HepG2 (cell line): Measurements from ENCODE around the gene TMEM19. TPM values are rescaled to one million over a fixed set of nuclear protein-coding genes. Genes with fewer than 3 reads are reported as not detected.
A peak's percentile ranks its signal among the peaks of the same experiment; 100 is the strongest.

Source experiments
- ATAC-seq: fragments of 200-7000 bp; cut with Tn5 transposase; 3 replicates; pipeline ENCODE4 v1.9.1; 2020; ENCODE audit warnings: mild to moderate bottlenecking, moderate library complexity
- BruUV-seq: library from RNA; stranded (reverse); fragments of 400-500 nt; replicated peaks from 2 replicates; lab custom pipeline; 2021; lab: Mats Ljungman, UMichigan
- CTCF ChIA-PET: fragments of 300-600 bp; formaldehyde crosslinking; extraction: SDS; loops from one replicate; lab custom pipeline; 2021; ENCODE audit warnings: low total read pairs, inconsistent platforms, low intra/inter-chr PET ratio; lab: Yijun Ruan, JAX
- POLR2A ChIA-PET: fragments of 350-600 bp; sonication (Branson Sonifier 250); formaldehyde crosslinking; loops from one replicate; lab custom pipeline; 2020; ENCODE audit warnings: antibody characterized with exemption, inconsistent platforms; lab: Yijun Ruan, JAX
- DNase-seq: peaks from one replicate; pipeline ENCODE4 v3.0.0-alpha.2; 2015; ENCODE audit warnings: low spot score
- FAIRE-seq: peaks from 3 replicates; lab custom pipeline; 2011; peaks lifted over from hg19 to GRCh38; lab: Jason Lieb, UNC
- H2AFZ ChIP-seq: one replicate; pipeline ENCODE4 v1.6.1; 2011; ENCODE audit warnings: low read length, inconsistent platforms
- H3K27ac ChIP-seq: fragments of 300-600 bp; 3 replicates; pipeline ENCODE4 v1.8.0; 2011; ENCODE audit warnings: mixed run types, mild to moderate bottlenecking, mixed read lengths, low read length, inconsistent platforms; ENCODE audit not compliant: insufficient read depth; ENCODE audit errors: extremely low read length
- H3K27me3 ChIP-seq, 2 experiments: fragments of 200-600 bp in 1 of 2; 2 replicates in 1 of 2; 3 replicates in 1 of 2; pipeline versions ENCODE4 v1.6.0 to v1.8.0; 2011; ENCODE audit warnings: low read length in 2 of 2, mild to moderate bottlenecking in 2 of 2, moderate library complexity in 2 of 2, inconsistent platforms in 1 of 2; ENCODE audit not compliant: insufficient read depth in 2 of 2, control insufficient read depth in 1 of 2
- H3K36me3 ChIP-seq, 2 experiments: fragments of 200-600 bp in 1 of 2; replicated peaks in 1 of 2; 2 replicates in 1 of 2; 3 replicates in 1 of 2; pipeline versions ENCODE4 v1.5.1 to v1.8.0; 2011; ENCODE audit warnings: low read length in 2 of 2, inconsistent platforms in 1 of 2; ENCODE audit not compliant: insufficient read depth in 2 of 2, control insufficient read depth in 1 of 2
- H3K4me1 ChIP-seq: 2 replicates; pipeline ENCODE4 v1.5.1; 2012; ENCODE audit warnings: low read length, inconsistent platforms; ENCODE audit not compliant: insufficient read depth
- H3K4me2 ChIP-seq: 2 replicates; pipeline ENCODE4 v1.6.0; 2011; ENCODE audit warnings: low read depth, low read length, inconsistent platforms
- H3K4me3 ChIP-seq, 3 experiments: fragments of 200-600 bp in 1 of 3; sonication (generic), shearing (Covaris generic) in 1 of 3; replicated peaks in 1 of 3; 2 replicates each; pipeline ENCODE4 v1.5.1; 2011 to 2016; ENCODE audit warnings: low read length in 3 of 3, inconsistent platforms in 2 of 3, low read depth in 2 of 3, mild to moderate bottlenecking in 2 of 3, control low read depth in 1 of 3, mixed read lengths in 1 of 3; ENCODE audit not compliant: insufficient read depth in 1 of 3
- H3K79me2 ChIP-seq: one replicate; pipeline ENCODE4 v1.6.1; 2011; ENCODE audit warnings: low read length, inconsistent platforms; ENCODE audit not compliant: insufficient read depth
- H3K9ac ChIP-seq: 2 replicates; pipeline ENCODE4 v1.6.0; 2011; ENCODE audit warnings: mild to moderate bottlenecking, low read depth, low read length, inconsistent platforms; ENCODE audit not compliant: insufficient read depth
- H3K9me3 ChIP-seq: 2 replicates; pipeline ENCODE4 v1.5.1; 2012; ENCODE audit warnings: mild to moderate bottlenecking, low read length
- H4K20me1 ChIP-seq: 2 replicates; pipeline ENCODE4 v1.6.0; 2011; ENCODE audit warnings: inconsistent platforms, mild to moderate bottlenecking, low read length, moderate library complexity; ENCODE audit not compliant: insufficient read depth
- CC2D1A ChIP-seq: sonication (generic); formaldehyde crosslinking; IDR thresholded peaks from 2 replicates; pipeline ENCODE4 v1.8.1; 2023; ENCODE audit warnings: mild to moderate bottlenecking, missing genetic modification reagents
- HHEX ChIP-seq: IDR thresholded peaks from 2 replicates; pipeline ENCODE4 v1.6.1; 2016; ENCODE audit warnings: control low read depth
- HOXA3 ChIP-seq: sonication (generic); formaldehyde crosslinking; IDR thresholded peaks from 2 replicates; pipeline ENCODE4 v1.5.0; 2020; ENCODE audit warnings: missing genetic modification reagents
- PAF1 ChIP-seq: IDR thresholded peaks from 2 replicates; pipeline ENCODE4 v1.6.1; 2016; ENCODE audit warnings: missing genetic modification reagents, missing compliant biosample characterization
- SRF ChIP-seq: IDR thresholded peaks from 2 replicates; pipeline ENCODE4 v1.6.1; 2011; ENCODE audit warnings: mild to moderate bottlenecking, low read depth, low read length, moderate library complexity
- U2AF2 ChIP-seq: fragments of 200-400 bp; formaldehyde crosslinking; IDR thresholded peaks from 2 replicates; pipeline ENCODE4 v1.6.1; 2017; ENCODE audit warnings: low read depth, mild to moderate bottlenecking, low read length
- ZNF121 ChIP-seq: sonication (generic); formaldehyde crosslinking; IDR thresholded peaks from 2 replicates; pipeline ENCODE4 v1.5.0; 2020; ENCODE audit warnings: mild to moderate bottlenecking, missing genetic modification reagents
- ZNF841 ChIP-seq: sonication (generic); formaldehyde crosslinking; IDR thresholded peaks from 2 replicates; pipeline ENCODE4 v1.8.1; 2023; ENCODE audit warnings: missing genetic modification reagents, borderline replicate concordance
- ZSCAN9 ChIP-seq: IDR thresholded peaks from 2 replicates; pipeline ENCODE4 v1.6.1; 2016; ENCODE audit warnings: borderline replicate concordance
- WGBS: methylation state at CpG from one replicate; pipeline ENCODE4 v1.1.6; 2017; ENCODE audit warnings: low lambda C conversion rate; 5-methylcytosine and 5-hydroxymethylcytosine counted together
- in situ Hi-C: cut with HindIII; loops from 2 replicates; pipeline ENCODE4 v1.10.0; 2017; ENCODE audit warnings: low pct_unique_long_range_greater_than_20kb; ENCODE audit not compliant: extremely low pct_ligation_motif_present
- intact Hi-C: fragments of 100-400 bp; cut with micrococcal nuclease; formaldehyde crosslinking; loops from one replicate; pipeline ENCODE4 v1.10.0; 2022; ENCODE audit not compliant: unreplicated experiment
- polyA plus RNA-seq, 8 experiments: library from polyadenylated mRNA; depleted of rRNA in 3 of 8; stranded (reverse) in 7 of 8; unstranded in 1 of 8; fragments of >200 nt; fragmentation: Illumina TruSeq in 4 of 8; extraction: Trizol in 4 of 8; gene quantifications; 2 replicates each; pipeline versions ENCODE4 v1.2.1 to v1.2.3, GENCODE V29; 2011 to 2016; ENCODE audit warnings: low read depth in 4 of 8, missing spikeins in 1 of 8, mixed read lengths in 1 of 8; ENCODE audit not compliant: insufficient read depth in 1 of 8
- total RNA-seq, 5 experiments: library from RNA; depleted of rRNA; stranded (reverse); fragments of >200 nt; fragmentation: Illumina TruSeq; extraction: Trizol; gene quantifications; 2 replicates each; pipeline ENCODE4 v1.2.3, GENCODE V29; 2016; ENCODE audit warnings: low read depth in 1 of 5
- TF ChIP-seq, protein P1 (sequence below): sonication (generic); formaldehyde crosslinking; IDR thresholded peaks from 2 replicates; pipeline ENCODE4 v1.5.0; 2020; ENCODE audit warnings: mild to moderate bottlenecking, missing genetic modification reagents
- TF ChIP-seq, protein P2 (sequence below): sonication (generic); formaldehyde crosslinking; IDR thresholded peaks from 2 replicates; pipeline ENCODE4 v1.4.0; 2020; ENCODE audit warnings: missing genetic modification reagents; ENCODE audit errors: not compliant biosample characterization

The TMEM19 gene
- total and polyA plus RNA-seq, 2 of the 13 experiments (the other 11 are each of a cell fraction or from before 2014, with no cell fraction given) = 16.9 to 22.5 TPM

GRCh38 chr12:71665090-71665463 is 20.8 kb upstream of the TMEM19 start (continued):
- TF ChIP-seq SRF (no peak), U2AF2 (no peak)

DNA sequence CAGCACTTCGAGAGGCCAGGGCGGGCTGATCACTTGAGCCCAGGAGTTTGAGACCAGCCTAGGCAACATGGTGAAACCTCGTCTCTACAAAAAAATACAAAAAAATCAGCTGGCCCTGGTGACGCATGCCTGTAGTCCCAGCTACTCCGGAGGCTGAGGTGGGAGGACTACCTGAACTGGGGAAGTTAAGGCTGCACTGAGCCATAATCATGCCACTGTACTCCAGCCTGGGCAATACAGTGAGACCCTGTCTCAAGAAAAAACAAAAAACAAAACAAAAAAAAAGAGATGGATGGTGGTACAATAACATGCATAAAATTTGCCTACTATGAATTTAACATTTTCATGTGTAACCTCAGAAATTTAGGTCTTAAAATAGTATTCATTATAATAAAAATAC is 19.6 kb upstream of the TMEM19 start:
- no peak overlapping the region for H2AFZ ChIP-seq
- no peak for DNase-seq
- H3K79me2 ChIP-seq = peaks cover 49% of the 10 kb centered on the region
- peaks cover 17% of the 10 kb centered on the region for H4K20me1 ChIP-seq
- FAIRE-seq = no peak
- no peak for ATAC-seq
- peaks cover 26% of the 10 kb centered on the region for H3K4me1 ChIP-seq
- H3K4me2 ChIP-seq = peak overlapping the region; percentile 68
- H3K9me3 ChIP-seq = no peaks in the 10 kb centered on the region
- no peaks in the 10 kb centered on the region; a peak in 1 of 5 replicates for H3K27me3 ChIP-seq
- in situ Hi-C loops = no loop called here
- ChIA-PET POLR2A (interaction anchor here (0.7 kb wide), 1 partner anchor 18 kb away, joined by 4 read pairs; no protein-coding TSS in a partner anchor), CTCF (no interaction called here)
- intact Hi-C loops = no loop called here
- H3K27ac ChIP-seq = no peak overlapping the region
- TF ChIP-seq ZSCAN9 (CRISPR knock-in tag) (0 out of 2 replicates have a peak, but pooled peaks have one; percentile 8), PAF1 (CRISPR knock-in tag) (0 out of 2 replicates have a peak, but pooled peaks have one; percentile 46), HOXA3 (CRISPR knock-in tag) (no peak), ZNF121 (CRISPR knock-in tag) (peak; percentile 79)
- 95% methylated on average over 5 of the region's 5 CpGs for WGBS
- no peaks in the 10 kb centered on the region for H3K36me3 ChIP-seq
- no TSS peak for BruUV-seq
- no peak overlapping the region for H3K9ac ChIP-seq
- no peak overlapping the region for H3K4me3 ChIP-seq

DNA sequence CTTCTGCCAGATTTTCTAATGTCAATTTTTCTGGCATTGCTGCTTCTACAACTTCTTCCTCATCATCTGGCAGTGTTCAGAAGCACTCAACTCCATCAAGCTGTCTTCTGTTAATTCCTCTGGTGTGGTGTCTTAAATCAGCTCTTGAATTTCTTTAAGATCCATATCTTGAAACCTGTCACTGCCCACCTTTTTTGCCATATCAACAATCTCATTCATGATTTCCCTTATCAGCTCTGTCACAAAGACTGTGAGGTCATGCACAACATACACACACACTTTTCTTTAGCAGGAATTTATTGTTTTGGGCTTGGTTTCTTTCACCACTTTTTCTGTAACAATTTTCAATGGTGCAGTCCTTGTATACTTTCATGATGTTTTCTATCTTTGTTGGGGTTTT is 14.6 kb upstream of the TMEM19 start:
- POLR2A ChIA-PET = no interaction called here
- BruUV-seq = no TSS peak
- Histone ChIP-seq H3K4me2 (no peak overlapping the region), H4K20me1 (no peaks in the 10 kb centered on the region), H3K79me2 (peaks cover 4% of the 10 kb centered on the region), H3K27me3 (no peaks in the 10 kb centered on the region), H3K9me3 (no peaks in the 10 kb centered on the region), H3K27ac (no peak overlapping the region), H2AFZ (no peak overlapping the region), H3K4me3 (no peak overlapping the region), H3K4me1 (peaks cover 19% of the 10 kb centered on the region)
- in situ Hi-C loops (no loop called here), intact Hi-C loops (no loop called here)
- DNase-seq (no peak), FAIRE-seq (no peak), ATAC-seq (no peak)
- CTCF ChIA-PET = no interaction called here
- TF ChIP-seq HHEX (CRISPR knock-in tag) (no peak), ZNF841 (no peak), CC2D1A (no peak)
- TF ChIP-seq, protein P1, sequence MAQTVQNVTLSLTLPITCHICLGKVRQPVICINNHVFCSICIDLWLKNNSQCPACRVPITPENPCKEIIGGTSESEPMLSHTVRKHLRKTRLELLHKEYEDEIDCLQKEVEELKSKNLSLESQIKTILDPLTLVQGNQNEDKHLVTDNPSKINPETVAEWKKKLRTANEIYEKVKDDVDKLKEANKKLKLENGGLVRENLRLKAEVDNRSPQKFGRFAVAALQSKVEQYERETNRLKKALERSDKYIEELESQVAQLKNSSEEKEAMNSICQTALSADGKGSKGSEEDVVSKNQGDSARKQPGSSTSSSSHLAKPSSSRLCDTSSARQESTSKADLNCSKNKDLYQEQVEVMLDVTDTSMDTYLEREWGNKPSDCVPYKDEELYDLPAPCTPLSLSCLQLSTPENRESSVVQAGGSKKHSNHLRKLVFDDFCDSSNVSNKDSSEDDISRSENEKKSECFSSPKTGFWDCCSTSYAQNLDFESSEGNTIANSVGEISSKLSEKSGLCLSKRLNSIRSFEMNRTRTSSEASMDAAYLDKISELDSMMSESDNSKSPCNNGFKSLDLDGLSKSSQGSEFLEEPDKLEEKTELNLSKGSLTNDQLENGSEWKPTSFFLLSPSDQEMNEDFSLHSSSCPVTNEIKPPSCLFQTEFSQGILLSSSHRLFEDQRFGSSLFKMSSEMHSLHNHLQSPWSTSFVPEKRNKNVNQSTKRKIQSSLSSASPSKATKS = no peak
- TF ChIP-seq, protein P2, sequence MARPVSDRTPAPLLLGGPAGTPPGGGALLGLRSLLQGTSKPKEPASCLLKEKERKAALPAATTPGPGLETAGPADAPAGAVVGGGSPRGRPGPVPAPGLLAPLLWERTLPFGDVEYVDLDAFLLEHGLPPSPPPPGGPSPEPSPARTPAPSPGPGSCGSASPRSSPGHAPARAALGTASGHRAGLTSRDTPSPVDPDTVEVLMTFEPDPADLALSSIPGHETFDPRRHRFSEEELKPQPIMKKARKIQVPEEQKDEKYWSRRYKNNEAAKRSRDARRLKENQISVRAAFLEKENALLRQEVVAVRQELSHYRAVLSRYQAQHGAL (CRISPR knock-in tag) = no peak
- TF ChIP-seq, all 625 proteins: peak for 0
- H3K36me3 ChIP-seq = no peaks in the 10 kb centered on the region
- no peak overlapping the region for H3K9ac ChIP-seq
